HG02973 (cell line): ENCODE results near the gene ADAMTS6.

ENCODE experiments used
- ATAC-seq: cut with Tn5 transposase; IDR thresholded peaks from one replicate; pipeline ENCODE4 v1.9.1; 2021; ENCODE audit warnings: moderate library complexity; ENCODE audit not compliant: unreplicated experiment

The ADAMTS6 gene

GRCh38 chr5:65474130-65474711 is 7.5 kb downstream of the ADAMTS6 start:
- ATAC-seq: no peak

- no peak for ATAC-seq
Observed at GRCh38 chr5:65468633-65469032, 13.1 kb downstream of the ADAMTS6 start.

GRCh38 chr5:65462139-65462705 is 19.5 kb downstream of the ADAMTS6 start:
- no peak for ATAC-seq

GRCh38 chr5:65461490-65461889 is 20.2 kb downstream of the ADAMTS6 start:
- no peak for ATAC-seq

GRCh38 chr5:65459995-65460394 is 21.7 kb downstream of the ADAMTS6 start:
- no peak for ATAC-seq

GRCh38 chr5:65455064-65455463 is 26.7 kb downstream of the ADAMTS6 start:
- ATAC-seq: no peak

GRCh38 chr5:65451436-65451835 is 30.3 kb downstream of the ADAMTS6 start:
- no peak for ATAC-seq

GRCh38 chr5:65446682-65447081 is 35.0 kb downstream of the ADAMTS6 start:
- no peak for ATAC-seq

- ATAC-seq: no peak
Observed at GRCh38 chr5:65441800-65442199, 39.9 kb downstream of the ADAMTS6 start.

GRCh38 chr5:65440456-65440855 is 41.3 kb downstream of the ADAMTS6 start:
- ATAC-seq: no peak

- no peak for ATAC-seq
Observed at GRCh38 chr5:65434122-65434521, 47.6 kb downstream of the ADAMTS6 start.

GRCh38 chr5:65426656-65427055 is 55.1 kb downstream of the ADAMTS6 start:
- ATAC-seq: no peak

- ATAC-seq: no peak
Observed at GRCh38 chr5:65423623-65424022, 58.1 kb downstream of the ADAMTS6 start.

- no peak for ATAC-seq
Observed at GRCh38 chr5:65418661-65419060, 63.1 kb downstream of the ADAMTS6 start.

GRCh38 chr5:65413822-65414221 is 67.9 kb downstream of the ADAMTS6 start:
- no peak for ATAC-seq

- ATAC-seq: no peak
Observed at GRCh38 chr5:65412842-65413241, 68.9 kb downstream of the ADAMTS6 start.

GRCh38 chr5:65411356-65411755 is 70.4 kb downstream of the ADAMTS6 start:
- ATAC-seq: no peak

- no peak for ATAC-seq
Observed at GRCh38 chr5:65395526-65396155, 86.1 kb downstream of the ADAMTS6 start.

GRCh38 chr5:65394087-65394486 is 87.6 kb downstream of the ADAMTS6 start:
- ATAC-seq: no peak

GRCh38 chr5:65391591-65391990 is 90.1 kb downstream of the ADAMTS6 start:
- ATAC-seq: no peak

- no peak for ATAC-seq
Observed at GRCh38 chr5:65390208-65390607, 91.5 kb downstream of the ADAMTS6 start.

- ATAC-seq: no peak
Observed at GRCh38 chr5:65383859-65384258, 97.9 kb downstream of the ADAMTS6 start.

GRCh38 chr5:65382582-65382981 is 99.1 kb downstream of the ADAMTS6 start:
- no peak for ATAC-seq
